Activated CD4-positive, alpha-beta T cell treated with anti-CD3 and anti-CD28 coated beads, Interleukin-2, Interleukin-6, amounts not matched to agents 100 ng/mL and 50 ng/mL, durations not matched to agents 16 hours and 8 hours (primary cell): ENCODE measurements around the gene H1-8.

Experiments
- DNase-seq: peaks from one replicate; pipeline ENCODE4 v3.0.0-alpha.2; 2020

H1-8 gene

GRCh38 chr3:129556890-129557547 is 14.0 kb downstream of the H1-8 start:
- no peak for DNase-seq

GRCh38 chr3:129557548-129557894 is 14.5 kb downstream of the H1-8 start:
- no peak for DNase-seq

- DNase-seq, result no peak
Measured at GRCh38 chr3:129558081-129558771, 15.3 kb downstream of the H1-8 start.

DNA sequence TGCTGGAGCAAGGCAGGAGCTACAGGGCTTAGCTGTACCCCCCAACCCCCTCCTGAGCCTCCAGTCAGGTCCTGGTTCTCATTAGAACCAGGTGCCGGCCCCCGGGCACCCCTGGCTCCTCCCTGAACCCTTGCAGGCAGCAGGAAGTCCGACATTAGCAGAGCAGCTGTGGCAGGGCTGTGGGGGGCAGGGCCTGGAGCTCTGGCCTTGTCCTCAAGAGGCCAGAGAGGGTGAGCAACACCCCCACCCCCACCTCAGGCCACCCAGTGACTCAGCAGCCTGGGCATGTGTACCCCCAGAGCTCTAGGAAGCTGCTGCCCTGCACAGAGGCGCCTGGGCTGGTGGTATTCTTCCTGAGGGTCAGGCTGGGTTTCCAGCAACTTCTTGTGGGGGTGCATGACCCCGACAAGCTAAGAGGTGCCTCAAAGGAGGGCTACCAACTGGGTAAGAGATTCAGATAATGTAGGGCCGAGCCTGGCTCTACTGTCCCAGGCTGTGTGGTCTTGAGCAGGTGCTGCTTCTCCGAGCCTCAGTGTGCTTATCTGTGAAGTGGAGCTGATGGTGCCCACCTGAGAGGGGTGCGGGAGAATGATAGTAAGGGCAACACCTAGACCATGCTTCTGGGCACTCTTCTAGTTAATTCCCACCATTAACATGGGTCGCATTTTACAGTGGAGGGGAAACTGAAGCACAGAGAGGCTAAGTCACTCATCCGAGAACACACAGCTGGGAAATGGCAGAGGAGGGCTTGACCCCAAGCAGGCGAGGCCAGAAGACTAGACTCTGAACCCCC is 16.0 kb downstream of the H1-8 start:
- DNase-seq, result no peak

DNA sequence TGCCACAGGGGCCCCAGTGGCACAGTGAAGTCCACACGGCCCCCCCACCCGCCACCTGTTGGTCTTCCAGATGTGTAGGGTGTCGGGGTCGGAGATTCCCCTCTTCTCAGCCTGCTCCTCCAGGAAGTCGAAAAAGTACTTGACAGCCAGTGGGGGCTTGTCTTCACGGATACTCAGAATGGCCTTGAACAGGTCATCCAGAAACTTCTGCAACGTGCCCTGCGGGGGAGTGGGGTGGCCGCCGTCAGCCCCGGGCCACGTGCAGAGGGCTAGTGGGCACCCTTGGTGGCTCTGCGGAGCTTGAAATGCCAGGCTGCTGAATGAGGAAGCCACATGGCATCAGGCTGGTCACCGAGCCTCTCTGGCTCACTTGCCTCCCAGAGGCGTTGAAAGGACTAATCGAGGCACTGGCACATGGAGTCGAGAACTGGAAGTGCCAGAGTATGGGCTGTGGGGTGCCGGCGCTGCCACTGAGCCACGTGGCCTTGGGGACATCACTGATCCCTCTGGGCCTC is 16.6 kb downstream of the H1-8 start:
- no peak for DNase-seq

DNA sequence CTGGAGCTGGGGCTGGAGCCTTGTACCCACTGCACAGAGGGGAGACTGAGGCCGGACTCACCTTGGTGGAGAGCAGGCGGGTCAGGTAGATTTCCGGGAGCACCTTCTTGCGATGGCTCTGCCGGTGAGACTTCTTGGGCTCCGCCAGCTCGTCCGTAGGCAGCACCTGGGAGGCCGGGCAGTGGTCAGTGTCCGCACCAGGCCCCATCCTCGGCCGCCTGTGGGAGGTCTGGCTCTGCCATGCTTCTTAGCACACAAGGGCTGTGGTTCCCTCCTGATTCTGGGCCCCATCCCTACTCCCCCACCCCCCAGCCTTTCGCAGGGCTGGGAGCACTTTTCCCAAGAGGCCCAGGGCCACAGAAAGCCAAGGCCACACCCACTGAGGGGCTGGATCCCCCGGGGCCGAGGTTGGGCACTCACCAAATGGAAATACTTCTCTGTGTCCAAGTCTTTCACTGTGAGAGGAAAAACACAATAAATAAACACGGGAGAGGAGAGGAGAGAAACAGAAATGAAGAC is 17.4 kb downstream of the H1-8 start:
- DNase-seq, result no peak

GRCh38 chr3:129560911-129561594 is 18.1 kb downstream of the H1-8 start:
- no peak for DNase-seq

DNA sequence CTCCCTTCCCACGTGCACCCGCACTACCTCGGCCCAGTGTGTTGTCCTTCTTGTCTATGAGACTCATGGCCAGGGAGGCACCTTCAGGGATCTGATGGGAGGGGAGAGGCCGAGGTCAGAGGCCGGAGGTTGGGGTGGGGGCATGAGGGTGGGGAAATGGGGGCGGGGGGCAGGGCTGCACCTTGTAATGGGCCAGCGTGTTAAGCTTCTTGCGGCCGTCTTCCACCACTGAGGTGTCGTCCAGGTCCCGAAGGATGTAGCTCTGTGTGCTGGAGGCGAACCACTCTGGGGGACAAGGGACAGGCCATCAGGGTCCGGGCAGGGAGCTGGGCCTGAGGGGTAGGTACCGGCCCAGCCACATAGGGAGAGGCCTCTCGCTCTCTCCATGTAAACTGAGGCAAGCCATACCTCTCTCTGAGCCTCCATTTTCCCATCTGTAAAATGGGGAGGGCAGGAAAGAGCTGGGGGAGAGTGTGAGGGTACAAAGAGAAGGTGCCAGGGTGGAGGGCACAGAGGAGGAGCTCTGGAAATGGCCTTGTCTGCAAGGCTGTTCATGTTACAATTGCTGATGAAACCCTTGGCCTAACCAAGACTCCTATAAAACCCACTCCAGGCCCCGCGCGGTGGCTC is 18.8 kb downstream of the H1-8 start:
- DNase-seq, result no peak

- no peak for DNase-seq
Measured at GRCh38 chr3:129562803-129563202, 19.8 kb downstream of the H1-8 start.

DNA sequence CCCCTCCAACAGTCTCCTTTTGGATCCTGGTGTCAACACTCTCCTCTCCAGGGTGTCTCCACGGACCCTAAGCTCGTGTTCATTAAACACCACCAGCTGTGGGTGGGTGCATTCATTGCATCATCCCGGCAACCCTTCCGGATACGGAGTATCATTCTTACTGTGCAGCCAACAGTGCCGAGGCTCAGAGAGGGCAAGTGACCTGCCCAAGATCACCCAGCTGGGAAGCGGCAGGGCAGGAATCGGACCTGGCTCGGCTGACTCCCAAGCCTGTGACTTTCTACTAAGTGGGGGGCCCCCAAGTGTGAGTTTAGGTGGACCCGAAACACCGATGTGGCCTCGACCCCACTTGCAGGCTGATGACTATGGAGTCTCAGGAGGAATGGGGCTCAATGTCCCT is 20.4 kb downstream of the H1-8 start:
- no peak for DNase-seq

- DNase-seq, result no peak
Measured at GRCh38 chr3:129563850-129564535, 21.0 kb downstream of the H1-8 start.

DNA sequence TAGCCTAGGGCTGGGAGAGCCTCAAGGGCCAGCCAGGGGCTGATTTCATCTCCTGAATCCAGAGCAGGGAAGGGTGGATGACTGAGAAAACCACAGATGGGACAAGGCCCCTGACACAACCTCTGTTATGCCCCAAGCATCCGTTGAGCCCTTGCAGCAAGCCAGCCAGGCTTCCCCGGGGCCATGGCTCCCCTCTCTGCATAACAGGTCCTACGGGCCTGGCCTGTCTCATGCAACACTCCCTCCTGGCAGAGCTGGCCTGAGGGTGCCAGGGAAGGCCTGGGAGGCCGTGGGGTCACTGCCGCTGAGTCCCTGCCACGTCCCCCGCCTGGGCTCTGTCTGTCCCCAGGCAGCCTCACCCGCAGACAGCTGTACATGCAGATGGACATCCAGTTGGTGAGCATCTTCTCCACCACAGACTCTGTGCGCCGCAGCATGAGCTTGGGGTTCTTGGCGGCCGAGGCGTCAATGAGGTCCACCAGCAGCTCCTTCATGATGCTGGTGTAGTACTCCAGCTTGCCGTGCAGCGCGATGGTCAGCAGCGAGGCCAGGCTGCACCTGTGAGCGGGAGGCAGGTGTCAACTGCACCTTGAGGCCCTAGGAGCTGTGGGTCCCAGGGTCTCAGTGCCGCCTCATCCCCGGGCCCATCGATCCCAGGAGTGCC is 22.1 kb downstream of the H1-8 start:
- DNase-seq, result no peak

GRCh38 chr3:129565902-129566301 is 22.9 kb downstream of the H1-8 start:
- DNase-seq, result no peak

DNA sequence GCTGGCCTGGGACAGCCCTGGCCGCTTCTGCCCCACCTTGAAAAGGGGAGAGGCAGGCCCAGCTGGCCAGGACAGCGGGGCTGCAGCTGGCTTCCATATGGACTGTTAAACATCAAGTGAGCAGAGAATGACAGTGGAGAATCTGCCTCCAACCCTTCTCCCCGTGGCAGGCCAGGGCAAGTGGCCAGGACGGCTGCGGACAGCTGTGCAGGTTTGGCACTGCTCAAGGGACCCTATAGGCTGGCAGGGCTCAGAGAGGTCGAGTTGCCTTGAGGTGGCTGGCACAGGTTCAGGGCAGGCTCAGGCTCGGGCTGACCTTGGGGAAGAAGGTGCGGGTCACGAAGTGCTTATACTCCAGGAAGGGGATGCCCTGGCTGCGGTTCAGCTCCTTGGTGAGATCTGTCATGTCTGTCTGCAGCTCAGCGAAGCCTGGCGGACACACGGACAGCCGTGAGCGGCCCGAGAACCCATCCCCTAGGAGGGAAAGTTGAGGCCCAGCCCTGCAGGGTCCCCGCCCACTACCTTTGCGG is 24.3 kb downstream of the H1-8 start:
- DNase-seq, result no peak

DNA sequence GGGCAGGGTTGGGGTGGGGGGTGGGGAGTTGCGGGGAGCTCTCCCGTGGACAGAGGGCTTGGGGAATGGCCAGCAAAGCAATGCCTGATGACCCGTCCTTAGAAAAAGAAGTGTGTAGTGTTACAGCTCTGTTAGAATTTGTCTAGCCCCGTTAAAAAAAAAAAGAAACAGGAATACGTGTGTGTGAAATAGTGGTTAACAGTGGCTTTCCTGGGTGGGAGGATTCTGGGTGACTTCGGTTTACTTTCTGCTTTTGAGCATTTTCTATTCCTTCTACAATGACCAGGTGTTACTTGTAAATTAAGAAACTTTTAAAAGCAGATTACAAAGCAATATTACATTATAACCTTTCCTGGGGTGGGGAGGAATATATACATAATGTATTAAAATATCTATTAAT is 25.0 kb downstream of the H1-8 start:
- no peak for DNase-seq

DNA sequence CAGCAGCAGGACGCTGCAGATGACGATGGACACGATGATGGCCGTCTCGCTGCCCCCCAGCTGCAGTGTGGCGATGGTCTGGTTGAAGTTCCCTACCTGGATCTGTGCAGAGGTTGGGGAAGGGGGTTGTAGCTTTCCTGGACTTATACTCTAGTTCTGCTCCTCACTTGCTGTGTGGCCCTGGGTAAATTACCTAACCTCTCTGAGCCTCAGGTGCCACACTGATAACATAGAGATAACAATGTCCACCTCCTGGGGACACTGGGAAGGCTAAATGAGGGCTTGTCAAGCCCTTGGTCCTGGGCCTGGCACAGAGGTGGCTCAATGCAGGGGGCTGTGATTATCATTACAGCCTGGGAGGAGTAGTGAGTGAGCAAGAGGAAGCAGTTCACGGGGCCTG is 26.9 kb downstream of the H1-8 start:
- no peak for DNase-seq

DNA sequence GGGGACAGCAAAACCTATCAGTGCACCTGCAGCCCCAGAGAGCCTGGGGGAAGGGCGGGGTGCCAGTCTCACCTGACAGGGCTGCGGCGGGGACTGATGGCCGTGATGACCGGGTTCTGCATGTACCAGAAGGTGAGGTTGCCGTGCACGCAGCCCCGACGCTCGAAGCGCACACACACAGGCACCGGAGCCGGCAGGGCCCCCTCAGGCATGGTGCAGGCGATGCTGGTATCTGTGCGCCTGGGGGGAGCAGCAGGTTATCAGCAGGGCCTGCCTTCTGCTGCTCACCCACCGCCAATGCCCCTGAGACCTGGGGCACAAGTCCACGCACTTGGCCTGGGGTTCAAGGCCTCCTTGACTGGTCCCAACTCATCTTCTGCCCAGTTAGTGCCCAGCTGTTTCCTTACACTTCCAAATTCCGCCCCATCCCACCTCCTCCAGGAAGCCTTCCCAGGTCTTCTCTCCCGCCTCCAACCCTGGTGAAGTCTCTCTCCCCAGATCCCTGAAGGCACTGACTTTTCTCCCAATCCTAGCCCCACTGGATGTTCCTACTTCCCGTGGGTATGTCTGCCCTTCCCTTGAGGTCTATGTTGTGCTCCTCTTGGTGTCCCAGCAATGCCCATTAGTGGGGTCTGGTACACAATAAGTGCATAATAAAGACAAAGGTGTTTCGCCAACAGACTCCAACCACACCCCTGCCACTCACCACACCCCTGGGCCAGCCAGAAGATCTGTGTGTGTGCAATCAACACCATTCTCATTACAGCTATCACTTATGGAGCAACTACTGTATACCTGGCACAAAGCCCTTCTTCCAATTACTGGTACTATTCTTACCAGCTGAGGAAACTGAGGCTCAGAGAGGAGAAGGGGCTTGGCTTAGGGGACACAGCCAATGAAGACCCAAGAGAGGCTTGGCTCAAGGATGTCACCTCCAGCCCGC is 28.9 kb downstream of the H1-8 start:
- no peak for DNase-seq

DNA sequence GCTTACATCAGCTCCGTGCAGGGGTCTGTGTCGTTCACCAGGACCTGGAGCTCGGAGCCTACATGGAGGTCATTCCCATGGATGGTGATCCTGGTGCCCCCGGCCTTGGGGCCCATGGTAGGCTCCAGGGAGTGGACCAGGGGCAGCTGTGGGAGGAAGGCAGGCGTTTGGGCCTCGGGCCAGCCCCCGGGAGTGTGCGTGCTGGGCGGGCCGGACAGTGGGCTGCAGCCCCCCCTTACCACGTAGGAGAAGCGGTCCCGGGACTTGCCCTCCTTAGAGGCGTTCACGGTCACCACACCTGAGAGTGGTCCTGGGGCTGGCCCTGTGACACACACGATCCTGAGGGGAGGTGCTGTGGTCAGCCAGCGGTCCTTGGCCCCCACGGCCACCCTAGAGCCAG is 29.6 kb downstream of the H1-8 start:
- DNase-seq, result no peak

- no peak for DNase-seq
Measured at GRCh38 chr3:129573493-129573892, 30.5 kb downstream of the H1-8 start.

GRCh38 chr3:129574206-129574605 is 31.2 kb downstream of the H1-8 start:
- DNase-seq, result no peak
